HUES64 (cell line): Measurements from ENCODE around the gene TEX38.
"Not testable (repeated sequence)": the region's sequence is repeated elsewhere in the genome, so short reads cannot be mapped to it uniquely, and the experiment has no call there.

ENCODE experiments used
- H3K27ac ChIP-seq: 2 replicates; pipeline ENCODE4 v1.7.0; 2013; ENCODE audit warnings: low read depth, low read length, inconsistent platforms
- H3K27me3 ChIP-seq: 2 replicates; pipeline ENCODE4 v1.6.1; 2013; ENCODE audit warnings: mild to moderate bottlenecking, low read length; ENCODE audit not compliant: insufficient read depth
- H3K36me3 ChIP-seq: 2 replicates; pipeline ENCODE4 v1.6.1; 2013; ENCODE audit warnings: mild to moderate bottlenecking, low read length; ENCODE audit not compliant: insufficient read depth
- H3K4me1 ChIP-seq: 2 replicates; pipeline ENCODE4 v1.6.1; 2013; ENCODE audit warnings: mild to moderate bottlenecking, low read length, moderate library complexity; ENCODE audit not compliant: insufficient read depth
- H3K4me3 ChIP-seq: 2 replicates; pipeline ENCODE4 v1.5.1; 2013; ENCODE audit warnings: mild to moderate bottlenecking, low read length, moderate library complexity
- H3K9ac ChIP-seq: 2 replicates; pipeline ENCODE4 v1.6.1; 2013; ENCODE audit warnings: mild to moderate bottlenecking, low read depth, low read length
- H3K9me3 ChIP-seq: 2 replicates; pipeline ENCODE4 v1.6.1; 2013; ENCODE audit warnings: low read depth, low read length; ENCODE audit not compliant: insufficient read depth
- WGBS: fragments of 150-250, 120-280 bp; methylation state at CpG from one replicate; pipeline ENCODE4 v1.1.7; 2013; ENCODE audit warnings: missing lambda C conversion rate; 5-methylcytosine and 5-hydroxymethylcytosine counted together

Gene TEX38

DNA sequence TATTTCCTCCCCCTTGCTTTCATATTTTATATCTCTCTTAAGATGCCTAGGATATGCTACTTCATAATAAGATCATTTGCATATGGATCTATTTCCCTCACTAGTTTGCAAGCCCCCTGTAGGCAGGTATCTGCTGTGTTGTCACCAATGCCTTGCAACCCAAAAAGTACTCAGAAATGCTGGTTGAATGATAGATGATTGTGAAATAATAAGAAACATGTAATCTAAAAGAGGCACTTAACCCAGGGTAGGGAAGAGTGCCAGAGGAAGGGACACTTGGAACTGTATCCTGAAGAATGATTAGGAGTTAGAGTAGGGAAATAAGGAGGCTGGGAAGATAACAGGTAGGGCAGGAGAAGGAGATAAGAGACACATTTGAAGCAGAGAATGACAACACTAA lies 15.8 kb upstream of the TEX38 start:
- no peak overlapping the region for H3K27ac ChIP-seq
- H3K27me3 ChIP-seq = no peaks in the 10 kb centered on the region
- H3K36me3 ChIP-seq = peaks cover 80% of the 10 kb centered on the region
- no peak overlapping the region for H3K9ac ChIP-seq
- H3K4me1 ChIP-seq = no peaks in the 10 kb centered on the region
- H3K4me3 ChIP-seq = no peak overlapping the region
- no peaks in the 10 kb centered on the region for H3K9me3 ChIP-seq

- no peaks in the 10 kb centered on the region for H3K4me1 ChIP-seq
- no peak overlapping the region for H3K9ac ChIP-seq
- H3K36me3 ChIP-seq = peaks cover 84% of the 10 kb centered on the region
- H3K4me3 ChIP-seq = no peak overlapping the region
- H3K27ac ChIP-seq = no peak overlapping the region
- 97% methylated on average over 2 of the region's 2 CpGs for WGBS
- H3K9me3 ChIP-seq = no peaks in the 10 kb centered on the region
- no peaks in the 10 kb centered on the region for H3K27me3 ChIP-seq
Measured at GRCh38 chr1:46656643-46657042, 15.0 kb upstream of the TEX38 start.

DNA sequence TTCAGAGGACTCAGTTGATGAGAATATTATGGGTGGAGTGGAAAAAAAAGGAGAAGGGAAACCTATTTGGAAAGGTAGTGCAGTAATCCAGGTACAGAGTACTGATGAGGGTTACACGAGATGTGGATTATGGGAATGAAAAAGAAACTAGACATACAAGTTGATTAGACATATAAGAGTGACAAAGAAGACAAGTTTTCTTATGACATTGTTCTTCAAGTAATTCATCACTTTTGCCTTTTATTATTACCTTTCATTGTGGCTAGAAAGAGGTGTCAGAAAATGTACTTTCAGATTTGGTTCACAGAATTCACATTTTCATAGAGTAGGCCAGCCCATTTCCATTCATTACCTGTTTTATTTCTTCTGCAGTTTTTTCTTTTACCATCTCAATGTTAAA lies 13.9 kb upstream of the TEX38 start:
- no peak overlapping the region for H3K9ac ChIP-seq
- 94% methylated on average over 1 of the region's 1 CpG for WGBS
- no peaks in the 10 kb centered on the region for H3K9me3 ChIP-seq
- no peak overlapping the region for H3K27ac ChIP-seq
- H3K4me3 ChIP-seq = no peak overlapping the region
- peaks cover 73% of the 10 kb centered on the region for H3K36me3 ChIP-seq
- no peaks in the 10 kb centered on the region for H3K4me1 ChIP-seq
- H3K27me3 ChIP-seq = no peaks in the 10 kb centered on the region

GRCh38 chr1:46659307-46659870 lies 12.3 kb upstream of the TEX38 start:
- Histone ChIP-seq H3K27me3 (no peaks in the 10 kb centered on the region), H3K4me1 (no peaks in the 10 kb centered on the region), H3K9ac (no peak overlapping the region), H3K36me3 (peaks cover 69% of the 10 kb centered on the region), H3K27ac (no peak overlapping the region), H3K9me3 (no peaks in the 10 kb centered on the region), H3K4me3 (no peak overlapping the region)
- WGBS = 94% methylated on average over 2 of the region's 2 CpGs

DNA sequence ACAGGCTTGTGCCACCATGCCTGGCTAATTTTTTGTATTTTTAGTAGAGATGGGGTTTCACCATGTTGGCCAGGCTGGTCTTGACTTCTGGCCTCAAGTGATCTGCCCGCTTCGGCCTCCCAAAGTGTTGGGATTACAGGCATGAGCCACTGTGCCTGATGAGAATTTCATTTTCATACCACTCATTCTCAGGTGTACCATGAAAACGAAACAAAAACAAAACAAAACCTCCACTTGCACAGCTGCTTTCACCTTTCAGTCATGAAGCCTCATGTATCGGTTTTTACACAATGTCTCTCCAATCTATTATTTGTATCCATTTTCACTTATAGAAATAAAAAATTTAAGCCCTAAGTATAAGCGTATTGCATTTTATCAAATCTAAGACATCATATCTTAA lies 11.5 kb upstream of the TEX38 start:
- not testable (repeated sequence) for H3K27ac ChIP-seq, H3K4me1 ChIP-seq, H3K4me3 ChIP-seq, H3K9ac ChIP-seq, H3K9me3 ChIP-seq, H3K27me3 ChIP-seq
- H3K36me3 ChIP-seq = peaks cover 70% of the 10 kb centered on the region
- WGBS = 97% methylated on average over 5 of the region's 5 CpGs

GRCh38 chr1:46662919-46663318 lies 8.7 kb upstream of the TEX38 start:
- not testable (repeated sequence) for H3K9me3 ChIP-seq, H3K4me3 ChIP-seq, H3K27me3 ChIP-seq, H3K9ac ChIP-seq, H3K4me1 ChIP-seq, H3K27ac ChIP-seq
- WGBS = 86% methylated on average over 1 of the region's 5 CpGs
- peaks cover 49% of the 10 kb centered on the region for H3K36me3 ChIP-seq

DNA sequence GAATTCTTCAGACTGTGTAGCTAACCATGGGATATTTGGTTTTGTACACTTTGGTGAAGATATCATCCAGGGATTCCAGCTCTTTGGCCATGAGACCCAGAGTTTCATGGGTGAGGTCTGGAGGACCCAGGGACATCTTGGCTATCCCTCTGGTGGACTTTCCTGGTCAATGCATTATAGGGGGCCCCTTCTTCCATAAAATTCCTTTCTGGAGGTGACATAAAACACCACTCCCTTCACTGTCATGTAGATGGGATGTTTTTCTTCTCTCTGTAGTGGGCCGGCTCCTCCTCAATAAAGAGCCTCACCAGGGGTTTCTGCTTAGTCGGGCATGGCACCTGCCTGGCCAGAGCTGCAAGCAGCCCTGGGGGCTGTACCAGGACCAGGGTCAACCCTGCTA lies 5.7 kb upstream of the TEX38 start:
- 43% methylated on average over 2 of the region's 2 CpGs for WGBS
- no peak overlapping the region; the same call in 1 of the 2 replicates for H3K4me3 ChIP-seq
- H3K27me3 ChIP-seq = no peaks in the 10 kb centered on the region
- H3K4me1 ChIP-seq = 0 out of 2 replicates have a peak, but pooled peaks cover 7% of the 10 kb centered on the region
- peaks cover 27% of the 10 kb centered on the region for H3K36me3 ChIP-seq
- H3K27ac ChIP-seq = no peak overlapping the region; the same call in 1 of the 2 replicates
- H3K9ac ChIP-seq = no peak overlapping the region
- no peaks in the 10 kb centered on the region for H3K9me3 ChIP-seq

- 0 out of 2 replicates have a peak, but pooled peaks cover 7% of the 10 kb centered on the region for H3K4me1 ChIP-seq
- H3K4me3 ChIP-seq = peak within 1 kb of the TSS; percentile 76
- no peaks in the 10 kb centered on the region for H3K9me3 ChIP-seq
- no peaks in the 10 kb centered on the region for H3K27me3 ChIP-seq
- WGBS = 2% methylated on average over 96 of the region's 96 CpGs
- peaks cover 23% of the 10 kb centered on the region for H3K36me3 ChIP-seq
- peak within 1 kb of the TSS; percentile 88 for H3K9ac ChIP-seq
- H3K27ac ChIP-seq = peak within 1 kb of the TSS; percentile 74
Measured at GRCh38 chr1:46667782-46668760, 3.6 kb upstream of the TEX38 start, which contains the start of gene ATPAF1. TSS of gene ATPAF1 (minus strand) at chr1:46668364. CDS start at chr1:46668322, 42 bp downstream.

GRCh38 chr1:46670134-46670533 lies 1.5 kb upstream of the TEX38 start:
- Histone ChIP-seq H3K4me1 (peaks cover 9% of the 10 kb centered on the region; the same call in 1 of the 2 replicates), H3K27ac (no peak overlapping the region), H3K9ac (no peak overlapping the region), H3K9me3 (no peaks in the 10 kb centered on the region), H3K4me3 (no peak overlapping the region), H3K27me3 (no peaks in the 10 kb centered on the region), H3K36me3 (peaks cover 13% of the 10 kb centered on the region)
- 94% methylated on average over 1 of the region's 1 CpG for WGBS

- Histone ChIP-seq H3K36me3 (peaks cover 31% of the 10 kb centered on the region), H3K9ac (no peak overlapping the region)
- WGBS = 75% methylated on average over 8 of the region's 8 CpGs
Measured at GRCh38 chr1:46672696-46673095, 1.0 kb downstream of the TEX38 start.

GRCh38 chr1:46673749-46674182 lies 2.1 kb downstream of the TEX38 start:
- WGBS = 92% methylated on average over 3 of the region's 4 CpGs
- Histone ChIP-seq H3K4me3 (no peak overlapping the region), H3K36me3 (peaks cover 40% of the 10 kb centered on the region), H3K27me3 (no peaks in the 10 kb centered on the region), H3K9ac (no peak overlapping the region), H3K4me1 (peaks cover 24% of the 10 kb centered on the region), H3K27ac (no peak overlapping the region), H3K9me3 (no peaks in the 10 kb centered on the region)

More at GRCh38 chr1:46672696-46673095, 1.0 kb downstream of the TEX38 start:
- Histone ChIP-seq H3K9me3 (no peaks in the 10 kb centered on the region), H3K27me3 (no peaks in the 10 kb centered on the region), H3K4me3 (no peak overlapping the region), H3K27ac (no peak overlapping the region), H3K4me1 (peaks cover 19% of the 10 kb centered on the region)
